ENCODE data around the gene KCNAB2. TPM values are rescaled to one million over a fixed set of nuclear protein-coding genes. Genes with fewer than 3 reads are reported as not detected.

Gene KCNAB2
- total RNA-seq, 1 donor, result 5.8 TPM

GRCh38 chr1:6088956-6089355 lies 43.3 kb downstream of the KCNAB2 start:
- Histone ChIP-seq H3K27me3 (ENCODE audit: insufficient read depth, low read length) (no peaks in the 10 kb centered on the region), H3K4me2 (ENCODE audit: insufficient read depth, low read length) (no peak overlapping the region), H3K9me3 (ENCODE audit: low read depth, low read length) (no peaks in the 10 kb centered on the region), H3K79me2 (ENCODE audit: insufficient read depth, low read length) (no peaks in the 10 kb centered on the region), H2AFZ (ENCODE audit: low read length) (no peak overlapping the region), H3K36me3 (ENCODE audit: insufficient read depth, low read length) (no peaks in the 10 kb centered on the region), H3K27ac (ENCODE audit: low read depth, low read length) (no peak overlapping the region), H3K4me1 (ENCODE audit: insufficient read depth, low read length) (no peaks in the 10 kb centered on the region), H3K4me3 (ENCODE audit: insufficient read depth, low read length) (no peak overlapping the region), H4K20me1 (ENCODE audit: insufficient read depth, low read length) (peaks cover 4% of the 10 kb centered on the region)
- no peak for DNase-seq (ENCODE audit: insufficient read length, low spot score, missing footprints)
- no peak for TF ChIP-seq CTCF (IDR thresholded peaks at IDR 0.05; ENCODE audit: extremely low read depth, low read depth, low read length)

GRCh38 chr1:6090288-6090687 lies 44.6 kb downstream of the KCNAB2 start:
- H3K27ac ChIP-seq (ENCODE audit: low read depth, low read length), result no peak overlapping the region
- H3K36me3 ChIP-seq (ENCODE audit: insufficient read depth, low read length), result no peaks in the 10 kb centered on the region
- DNase-seq (ENCODE audit: insufficient read length, low spot score, missing footprints), result no peak
- no peaks in the 10 kb centered on the region for H3K79me2 ChIP-seq (ENCODE audit: insufficient read depth, low read length)
- H2AFZ ChIP-seq (ENCODE audit: low read length), result no peak overlapping the region
- no peaks in the 10 kb centered on the region for H4K20me1 ChIP-seq (ENCODE audit: insufficient read depth, low read length)
- H3K27me3 ChIP-seq (ENCODE audit: insufficient read depth, low read length), result no peaks in the 10 kb centered on the region
- H3K4me3 ChIP-seq (ENCODE audit: insufficient read depth, low read length), result no peak overlapping the region
- H3K9me3 ChIP-seq (ENCODE audit: low read depth, low read length), result no peaks in the 10 kb centered on the region
- no peaks in the 10 kb centered on the region for H3K4me1 ChIP-seq (ENCODE audit: insufficient read depth, low read length)
- no peak for TF ChIP-seq CTCF (IDR thresholded peaks at IDR 0.05; ENCODE audit: extremely low read depth, low read depth, low read length)
- H3K4me2 ChIP-seq (ENCODE audit: insufficient read depth, low read length), result no peak overlapping the region

- Histone ChIP-seq H2AFZ (ENCODE audit: low read length) (no peak overlapping the region), H3K4me1 (ENCODE audit: insufficient read depth, low read length) (no peaks in the 10 kb centered on the region), H4K20me1 (ENCODE audit: insufficient read depth, low read length) (no peaks in the 10 kb centered on the region), H3K27me3 (ENCODE audit: insufficient read depth, low read length) (no peaks in the 10 kb centered on the region), H3K27ac (ENCODE audit: low read depth, low read length) (no peak overlapping the region), H3K36me3 (ENCODE audit: insufficient read depth, low read length) (no peaks in the 10 kb centered on the region), H3K9me3 (ENCODE audit: low read depth, low read length) (no peaks in the 10 kb centered on the region), H3K4me2 (ENCODE audit: insufficient read depth, low read length) (no peak overlapping the region), H3K4me3 (ENCODE audit: insufficient read depth, low read length) (no peak overlapping the region), H3K79me2 (ENCODE audit: insufficient read depth, low read length) (no peaks in the 10 kb centered on the region)
- no peak for TF ChIP-seq CTCF (IDR thresholded peaks at IDR 0.05; ENCODE audit: extremely low read depth, low read depth, low read length)
- no peak for DNase-seq (ENCODE audit: insufficient read length, low spot score, missing footprints)
Measured at GRCh38 chr1:6090996-6091822, 45.5 kb downstream of the KCNAB2 start.

GRCh38 chr1:6091823-6092109 lies 46.1 kb downstream of the KCNAB2 start:
- Histone ChIP-seq H3K4me3 (ENCODE audit: insufficient read depth, low read length) (no peak overlapping the region), H3K36me3 (ENCODE audit: insufficient read depth, low read length) (no peaks in the 10 kb centered on the region), H3K27ac (ENCODE audit: low read depth, low read length) (no peak overlapping the region), H3K4me1 (ENCODE audit: insufficient read depth, low read length) (no peaks in the 10 kb centered on the region), H3K79me2 (ENCODE audit: insufficient read depth, low read length) (no peaks in the 10 kb centered on the region), H3K9me3 (ENCODE audit: low read depth, low read length) (no peaks in the 10 kb centered on the region), H3K27me3 (ENCODE audit: insufficient read depth, low read length) (no peaks in the 10 kb centered on the region), H2AFZ (ENCODE audit: low read length) (no peak overlapping the region), H3K4me2 (ENCODE audit: insufficient read depth, low read length) (no peak overlapping the region), H4K20me1 (ENCODE audit: insufficient read depth, low read length) (no peaks in the 10 kb centered on the region)
- no peak for TF ChIP-seq CTCF (IDR thresholded peaks at IDR 0.05; ENCODE audit: extremely low read depth, low read depth, low read length)
- DNase-seq (ENCODE audit: insufficient read length, low spot score, missing footprints), result no peak

All from osteoblast (primary cell).